Erythroblast (primary cell): Measurements from ENCODE around the gene DTHD1.

Experiments
- GATA1 ChIP-seq: IDR thresholded peaks from 2 replicates; pipeline ENCODE4 v1.6.1; 2011; ENCODE audit warnings: low read depth, mild to moderate bottlenecking, control low read depth, low read length, moderate library complexity
- POLR2A ChIP-seq: IDR thresholded peaks from 2 replicates; pipeline ENCODE4 v1.6.1; 2011; ENCODE audit warnings: mild to moderate bottlenecking, low read length

DNA sequence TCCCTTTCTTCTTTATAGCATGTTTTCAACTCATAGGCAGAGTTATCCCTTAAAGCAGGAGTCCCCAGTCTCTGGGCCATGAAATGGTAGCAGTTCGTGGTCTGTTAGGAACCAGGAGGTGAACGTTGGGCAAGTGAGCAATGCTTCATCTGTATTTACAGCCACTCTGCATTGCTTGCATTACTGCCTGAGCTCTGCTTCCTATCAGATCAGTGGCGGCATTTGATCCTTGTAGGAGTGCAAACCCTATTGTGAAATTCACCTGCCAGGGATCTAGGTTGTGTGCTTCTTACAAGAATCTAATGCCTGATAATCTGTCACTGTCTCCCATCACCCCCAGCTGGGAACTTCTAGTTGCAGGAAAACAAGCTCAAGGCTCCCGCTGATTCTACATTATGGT is 39.8 kb downstream of the DTHD1 start:
- TF ChIP-seq POLR2A (no peak), GATA1 (no peak)
